HL-60/S4 treated with phorbol 12-myristate 13-acetate at 8.2 ng/mL for 4 days and 3 days (cell line): Measurements from ENCODE around the gene B3GLCT.
"Not testable (repeated sequence)": the region's sequence is repeated elsewhere in the genome, so short reads cannot be mapped to it uniquely, and the experiment has no call there.

Experiments used
- in situ Hi-C: fragments of 300-500 bp; cut with MboI; formaldehyde crosslinking; loops from 2 replicates; pipeline ENCODE4 v1.15.0; 2022; ENCODE audit warnings: low sequenced_read_pairs

Gene B3GLCT

DNA sequence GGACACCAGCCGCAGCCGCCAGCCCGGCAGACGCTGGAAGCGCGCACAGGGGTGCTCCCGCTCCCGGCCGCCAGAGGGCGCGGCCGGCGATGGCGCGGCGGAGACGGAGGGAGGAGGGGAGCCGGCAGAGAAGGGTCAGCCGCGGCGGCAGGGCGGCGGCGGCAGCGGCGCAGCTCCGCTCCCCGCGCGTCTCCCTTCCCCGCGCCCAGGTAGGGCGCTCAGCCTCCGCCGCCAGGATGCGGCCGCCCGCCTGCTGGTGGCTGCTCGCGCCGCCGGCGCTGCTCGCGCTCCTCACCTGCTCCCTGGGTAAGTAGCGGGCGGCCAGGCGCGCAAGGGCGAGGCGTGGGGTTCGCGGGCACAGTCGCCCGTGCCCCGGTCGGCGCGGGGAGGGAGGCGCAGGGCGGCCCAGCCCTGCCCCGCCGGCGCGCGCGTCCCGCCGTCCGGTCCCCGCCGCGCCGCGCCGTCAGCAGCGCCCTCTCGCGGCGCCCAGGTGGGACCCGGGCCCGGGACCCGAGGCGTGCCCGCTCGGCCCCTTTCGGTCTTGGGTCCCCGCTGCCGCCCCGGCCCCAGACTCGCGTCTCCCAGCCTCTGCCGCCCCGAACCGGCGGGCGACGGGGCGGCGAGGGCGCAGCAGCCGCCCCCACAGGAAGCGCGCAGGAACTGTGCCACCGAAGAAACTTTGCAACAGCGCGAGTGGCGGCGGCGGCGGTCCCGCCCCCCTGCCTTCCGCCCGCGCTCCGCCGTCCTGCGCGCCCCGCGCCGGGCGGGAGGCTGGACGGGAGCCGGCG, at the start of gene B3GLCT:
B3GLCT (plus strand) TSS at position 127 of the 788 bp plus-strand sequence; CDS start at position 237, 110 bp downstream.
- in situ Hi-C loops, result no loop called here

DNA sequence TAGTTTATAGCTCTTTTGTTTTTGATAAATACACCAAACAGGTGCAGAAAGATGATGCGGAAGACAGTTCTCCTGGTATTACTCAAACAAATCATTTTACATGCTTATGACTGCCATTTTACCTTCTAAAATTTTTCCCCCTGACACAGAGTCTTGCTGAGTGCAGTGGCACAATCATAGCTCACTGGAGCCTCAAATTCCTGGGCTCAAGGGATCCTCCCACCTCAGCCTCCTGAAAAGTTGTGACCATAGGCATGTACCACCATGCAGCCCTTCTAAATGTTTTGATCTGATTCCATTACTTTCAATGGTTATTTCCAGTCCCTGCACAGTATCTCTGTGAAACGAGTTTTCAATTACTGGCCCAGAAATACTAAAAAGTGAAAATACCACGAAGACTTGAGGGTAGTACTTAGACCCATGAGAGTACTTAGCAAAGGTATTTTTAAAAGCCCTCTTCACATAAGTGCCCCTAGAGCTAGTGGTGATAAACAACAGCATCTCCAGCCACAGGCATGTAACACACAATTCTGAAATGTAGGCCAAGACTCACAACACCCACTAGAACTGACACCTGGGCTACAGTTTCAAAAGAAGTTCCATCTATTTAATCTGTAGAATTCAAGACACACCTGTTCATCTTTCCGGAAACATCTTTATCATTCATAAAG, 49.3 kb upstream of the B3GLCT start:
- in situ Hi-C loops, result no loop called here

DNA sequence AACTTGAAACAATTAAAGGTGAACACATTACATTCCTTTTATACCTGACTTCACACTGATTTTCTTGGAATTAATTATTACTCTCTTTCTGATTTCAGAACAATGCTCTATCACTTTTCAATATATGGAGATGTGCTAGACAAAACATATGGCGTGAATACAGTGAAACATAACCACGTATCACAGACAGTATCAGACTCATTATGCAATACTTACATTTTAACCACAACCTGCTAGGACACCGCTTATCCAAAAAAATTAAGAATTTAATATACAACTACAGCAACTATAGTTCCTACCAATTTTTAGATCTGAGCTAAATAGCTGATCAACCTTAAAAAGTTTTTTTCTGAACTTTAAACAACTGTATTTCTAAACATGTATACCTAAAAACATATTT, 47.9 kb upstream of the B3GLCT start:
- in situ Hi-C loops, result no loop called here

DNA sequence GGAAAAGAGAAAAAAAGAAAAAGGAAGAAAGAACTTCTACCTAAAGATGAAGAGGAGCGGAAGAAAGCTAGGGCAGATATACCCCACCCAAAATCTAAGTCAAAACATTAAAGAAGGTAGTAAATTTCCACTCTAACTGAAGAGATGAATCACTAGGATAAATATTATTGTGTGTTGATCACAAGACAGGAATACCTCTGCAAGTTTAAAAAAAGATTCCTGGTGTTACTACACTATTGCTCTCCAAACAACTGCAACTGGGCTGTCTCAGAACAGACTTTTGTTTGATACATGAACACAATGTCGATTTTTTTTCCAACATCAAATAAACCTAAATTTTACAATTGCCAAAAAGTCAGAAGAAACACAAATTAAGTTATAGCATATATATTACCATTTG, 44.8 kb upstream of the B3GLCT start:
- in situ Hi-C loops, result no loop called here

DNA sequence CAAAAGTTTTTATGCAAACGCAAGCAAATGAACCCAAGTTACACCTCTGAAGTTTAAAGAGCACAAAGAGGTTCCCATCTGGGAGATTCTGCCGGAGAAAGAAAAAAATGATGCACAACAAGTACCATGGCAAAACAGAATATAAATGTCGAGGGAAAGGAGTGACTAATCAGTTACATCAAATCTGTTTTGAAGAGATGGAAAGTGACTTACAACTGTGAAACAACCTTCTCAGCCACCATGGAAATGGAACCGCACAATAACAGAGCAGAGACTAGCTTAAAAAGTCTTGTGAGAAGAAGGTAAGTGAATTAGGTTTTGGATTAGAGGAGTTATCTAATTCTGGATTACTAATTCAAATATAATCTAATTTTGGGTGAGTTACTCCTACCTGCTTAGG, 40.5 kb upstream of the B3GLCT start:
- in situ Hi-C loops, result no loop called here

DNA sequence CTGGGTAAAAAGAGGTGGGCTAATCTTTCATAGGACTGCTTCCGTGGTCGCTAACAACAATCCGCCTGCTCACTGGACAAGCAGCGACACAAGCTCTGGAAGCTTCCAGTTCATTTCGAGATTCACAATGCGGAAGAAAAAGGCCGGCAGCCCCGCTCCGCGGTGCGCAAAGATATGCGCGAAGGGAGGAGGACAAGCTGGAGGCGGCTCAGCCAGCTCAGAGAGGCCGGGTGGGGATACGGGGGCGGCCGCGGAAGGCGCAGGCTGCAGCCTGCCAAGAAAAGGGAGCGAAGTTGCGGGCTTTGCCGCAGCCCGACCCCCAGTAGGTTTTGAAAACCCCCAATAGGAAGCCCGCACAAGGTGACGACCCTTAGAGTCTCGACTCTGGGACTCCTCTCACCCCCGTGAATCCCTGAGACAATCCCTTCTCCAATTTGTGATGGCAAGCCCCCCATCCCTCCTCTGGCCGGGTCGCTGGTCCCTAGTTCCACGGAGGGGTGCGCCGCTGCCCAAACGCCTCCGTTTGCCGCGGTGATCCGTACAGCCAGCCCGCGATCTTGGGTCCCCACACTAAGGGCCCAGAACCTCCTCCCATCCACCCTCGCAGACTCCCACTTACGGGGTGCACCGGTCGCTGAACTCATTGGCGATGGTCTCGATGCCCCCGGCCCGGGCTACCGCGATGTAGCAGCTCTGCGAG, 38.8 kb upstream of the B3GLCT start:
- in situ Hi-C loops, result no loop called here

DNA sequence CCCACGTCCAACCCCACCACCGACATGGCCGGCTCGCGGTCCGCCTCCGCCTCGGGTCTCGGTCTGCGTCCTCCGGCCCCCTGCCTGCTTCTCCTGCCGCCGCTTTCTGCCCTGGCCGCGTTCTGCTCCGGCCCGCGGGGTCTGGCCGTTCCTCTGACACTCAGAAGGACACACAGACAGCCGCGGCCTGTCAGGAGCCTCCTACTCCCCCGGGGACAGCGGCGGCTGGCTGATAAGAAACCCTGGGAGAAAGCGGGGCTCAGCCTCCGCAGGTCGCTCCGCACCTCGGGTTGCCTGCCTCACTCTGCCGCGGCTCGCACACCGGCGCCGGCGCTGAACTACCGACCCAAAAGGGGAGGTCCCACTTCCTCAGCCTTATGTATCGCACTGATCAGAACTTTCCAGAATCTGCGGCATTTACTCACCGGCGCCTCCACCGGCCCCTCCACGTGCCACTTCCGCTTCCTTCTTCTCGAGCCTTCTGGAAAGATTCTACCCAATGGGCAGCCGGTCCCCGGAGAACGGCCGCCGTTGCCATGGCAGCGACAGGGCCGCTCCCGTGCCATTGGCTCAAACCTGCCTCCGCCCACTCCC, 38.1 kb upstream of the B3GLCT start, which contains the start of gene HSPH1:
HSPH1 (minus strand) TSS at position 348 of the 594 bp plus-strand sequence; CDS start at position 26, 322 bp downstream.
- in situ Hi-C loops, result no loop called here

DNA sequence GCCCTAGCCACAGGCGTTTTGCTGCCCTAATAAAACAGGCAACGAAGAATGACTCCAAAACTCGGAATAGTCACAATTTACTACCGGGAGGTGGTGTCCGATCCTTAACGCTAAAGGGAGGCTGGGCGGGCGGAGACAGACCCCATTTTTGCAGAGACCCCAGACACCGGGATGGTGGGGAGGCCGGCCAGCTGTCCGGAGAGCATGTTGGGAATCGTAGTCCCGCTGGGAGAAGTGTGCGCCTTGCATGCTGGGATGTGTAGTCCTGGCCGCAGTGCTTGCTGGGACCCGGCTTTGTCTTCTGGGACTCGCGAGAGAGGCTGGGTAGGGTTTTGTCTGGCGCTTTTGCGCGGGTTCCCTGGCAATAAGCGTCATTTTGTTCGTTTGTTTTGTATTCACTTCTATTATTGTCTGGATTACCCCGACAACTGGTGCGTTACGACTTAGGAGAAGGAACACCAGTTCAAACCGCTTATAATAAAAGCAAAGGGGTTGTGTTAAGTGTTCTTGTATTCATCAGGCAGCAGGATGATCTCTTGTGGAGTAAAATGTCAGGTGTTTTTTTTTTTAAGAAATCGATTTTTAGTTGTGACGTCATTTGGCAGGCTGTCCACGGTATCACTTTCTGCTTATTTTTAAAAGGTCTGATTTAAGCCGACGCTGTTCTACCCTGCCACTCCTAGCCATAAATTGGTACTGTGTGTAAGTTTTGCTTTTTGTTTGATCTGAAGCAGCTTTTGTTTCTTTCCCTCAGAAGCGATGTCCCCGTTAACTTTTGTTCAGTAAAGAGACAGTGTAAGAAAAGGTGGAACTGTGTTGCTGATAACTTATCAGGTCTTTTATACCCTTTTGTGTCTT, 37.4 kb upstream of the B3GLCT start:
- in situ Hi-C loops, result no loop called here

DNA sequence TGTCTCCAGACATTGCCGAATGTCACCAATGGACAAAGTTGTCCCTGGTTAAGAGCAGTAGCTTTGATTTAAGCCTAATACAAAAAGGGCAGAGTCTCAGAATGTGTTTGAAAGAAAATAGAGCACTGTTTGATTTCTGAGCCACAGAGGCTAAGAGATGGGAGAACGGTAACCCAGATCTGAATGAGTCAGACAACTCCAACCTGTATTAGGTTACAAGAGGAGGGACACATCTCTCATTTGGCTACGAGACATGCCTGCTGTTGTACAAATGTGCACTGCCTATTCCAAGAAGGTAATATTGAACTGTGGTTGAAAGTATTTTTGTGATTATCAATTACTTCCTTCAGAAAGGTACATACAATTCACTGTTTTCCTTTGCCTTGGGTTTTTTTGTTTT, 33.2 kb upstream of the B3GLCT start:
- in situ Hi-C loops, result no loop called here

DNA sequence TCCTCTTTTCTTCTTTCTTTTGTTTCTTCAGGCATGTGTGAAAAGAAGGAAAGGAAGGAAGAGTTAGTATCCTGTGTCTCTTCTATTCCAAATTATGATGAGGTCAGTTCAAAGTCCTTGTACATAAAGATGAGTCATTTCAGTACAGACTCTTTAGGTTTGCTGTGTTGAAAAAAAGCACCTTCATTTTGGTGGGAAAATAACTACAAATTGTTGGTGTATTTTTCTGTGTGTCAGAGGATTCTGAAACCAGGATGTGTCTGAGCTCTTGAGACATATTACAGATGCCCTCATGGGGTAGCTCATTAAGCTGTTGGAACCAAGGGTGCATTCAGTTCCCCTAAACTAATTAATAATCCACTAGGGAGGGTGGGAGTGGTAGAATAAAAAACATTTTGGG, 32.3 kb upstream of the B3GLCT start:
- in situ Hi-C loops, result no loop called here

DNA sequence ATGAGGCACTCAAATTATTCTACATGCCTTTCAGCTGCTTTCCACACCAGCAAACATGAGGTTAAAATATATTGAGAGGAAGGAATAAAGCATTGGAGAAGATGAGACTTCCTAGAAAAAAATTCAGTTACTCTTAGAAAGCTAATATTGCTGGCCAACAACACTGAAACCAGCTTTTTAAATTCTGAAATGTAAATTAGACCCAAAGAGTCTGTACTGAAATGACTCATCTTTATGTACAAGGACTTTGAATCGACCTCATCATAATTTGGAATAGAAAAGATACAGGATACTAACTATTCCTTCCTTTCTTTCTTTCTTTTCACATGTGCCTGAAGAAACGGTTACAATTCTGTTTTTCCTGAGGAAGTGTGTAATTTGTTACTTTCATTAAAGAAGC, 31.6 kb upstream of the B3GLCT start:
- in situ Hi-C loops, result no loop called here

DNA sequence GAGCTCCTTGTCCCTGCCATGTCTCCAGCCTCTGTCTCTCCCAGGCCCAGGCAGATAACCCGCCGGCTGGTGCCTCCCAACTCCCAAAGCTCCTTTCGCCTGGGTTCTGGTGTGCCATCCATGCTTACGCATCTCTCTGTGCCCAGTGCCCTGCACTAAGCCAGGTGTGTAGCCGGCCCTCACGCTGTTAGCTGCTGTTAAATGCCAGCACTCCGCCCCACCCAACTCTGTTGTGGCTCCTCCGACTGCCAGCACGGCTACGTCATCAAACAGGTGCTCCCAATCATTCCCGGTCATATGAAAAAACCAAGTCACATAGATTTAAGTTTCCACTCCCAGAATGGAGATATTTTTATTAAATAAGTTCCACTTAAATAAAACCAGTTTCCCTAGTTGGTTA, 31.0 kb upstream of the B3GLCT start:
- in situ Hi-C loops, result no loop called here

DNA sequence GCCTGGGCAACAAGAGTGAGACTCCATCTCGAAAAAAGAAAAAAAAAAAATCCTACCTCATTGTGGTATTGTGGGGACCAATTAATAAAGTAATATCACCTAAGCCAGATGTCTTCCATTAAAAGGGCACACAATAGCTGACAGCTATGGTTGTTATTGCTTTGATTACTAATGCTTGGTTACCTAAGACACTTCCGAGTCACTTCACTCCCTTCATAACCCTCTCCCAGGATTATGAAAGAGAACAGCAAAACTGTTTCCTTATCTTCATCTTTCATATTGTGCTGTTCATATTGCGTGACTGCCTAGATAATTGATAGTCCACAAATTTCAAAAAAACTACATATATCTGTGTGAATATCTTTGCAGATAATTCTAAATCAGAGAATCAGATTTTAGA, 27.8 kb upstream of the B3GLCT start:
- in situ Hi-C loops, result no loop called here

DNA sequence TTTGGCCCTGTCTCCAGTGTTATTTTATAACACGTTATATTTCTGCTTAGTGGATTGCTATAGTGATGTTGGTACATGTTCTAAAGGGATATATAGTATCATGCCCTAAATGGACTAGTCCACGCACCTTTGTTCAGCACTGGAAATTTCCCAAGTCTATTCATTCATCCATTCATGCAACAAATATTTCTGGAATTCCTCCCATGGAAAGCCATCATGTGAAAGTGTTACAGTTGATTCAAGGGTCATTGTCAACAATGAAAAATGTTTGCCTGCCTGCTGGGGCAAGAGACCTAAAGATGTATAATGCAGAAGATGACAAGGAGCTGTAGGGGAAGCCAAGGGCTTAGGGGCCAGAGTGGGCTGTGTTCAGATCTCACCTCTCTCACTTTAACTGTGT, 27.2 kb upstream of the B3GLCT start:
- in situ Hi-C loops, result no loop called here

DNA sequence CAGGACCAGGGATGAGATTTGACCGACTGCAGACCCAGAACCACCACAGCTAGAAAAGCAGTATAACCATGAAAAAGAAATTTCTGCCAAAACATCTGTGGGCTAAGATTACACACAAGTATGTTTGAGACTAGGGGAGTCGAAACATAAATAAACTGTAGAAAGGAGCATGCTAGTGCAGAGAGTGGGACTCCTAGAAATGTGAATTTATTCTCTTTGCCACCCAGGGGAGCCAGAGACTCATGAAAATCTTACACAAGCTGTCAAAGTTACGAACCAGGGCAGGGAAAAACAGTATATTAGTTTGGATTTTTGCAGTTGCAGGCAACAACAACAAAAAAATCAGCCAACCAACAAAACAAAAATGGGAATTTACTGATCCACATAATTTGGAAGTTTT, 25.8 kb upstream of the B3GLCT start:
- in situ Hi-C loops, result no loop called here

DNA sequence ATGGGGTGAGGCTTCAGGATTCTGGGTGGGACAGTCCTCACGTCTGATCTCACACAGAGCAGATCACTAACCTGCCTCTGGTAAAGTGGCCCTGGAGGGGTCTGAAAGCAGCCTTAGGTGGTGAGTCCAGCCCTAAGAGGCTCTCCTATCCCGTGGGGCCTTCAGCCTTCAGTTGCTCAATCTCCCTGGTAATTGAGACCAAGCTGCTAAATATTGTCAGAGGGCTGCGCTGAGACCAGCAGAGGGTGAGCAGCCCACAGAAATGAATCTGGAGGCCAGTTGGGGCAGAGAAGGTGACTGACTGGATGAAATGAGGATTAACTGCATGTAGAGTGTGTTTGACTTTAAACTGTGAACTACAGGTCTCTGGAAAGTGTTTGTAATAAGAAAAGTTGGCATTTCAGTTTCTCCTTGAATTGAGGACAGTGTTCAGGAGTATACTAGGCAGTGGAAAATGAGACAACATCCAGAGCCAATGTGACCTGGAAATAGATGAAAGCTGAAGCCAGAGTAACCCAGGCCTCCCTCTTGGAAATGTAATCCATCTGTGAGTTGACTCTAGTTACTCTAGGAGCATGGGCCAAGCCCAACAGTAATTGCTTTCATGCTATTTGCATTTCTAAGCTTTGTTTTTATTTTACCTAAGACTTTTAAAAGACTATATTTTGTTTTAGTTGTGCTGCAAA, 23.8 kb upstream of the B3GLCT start:
- in situ Hi-C loops, result no loop called here

DNA sequence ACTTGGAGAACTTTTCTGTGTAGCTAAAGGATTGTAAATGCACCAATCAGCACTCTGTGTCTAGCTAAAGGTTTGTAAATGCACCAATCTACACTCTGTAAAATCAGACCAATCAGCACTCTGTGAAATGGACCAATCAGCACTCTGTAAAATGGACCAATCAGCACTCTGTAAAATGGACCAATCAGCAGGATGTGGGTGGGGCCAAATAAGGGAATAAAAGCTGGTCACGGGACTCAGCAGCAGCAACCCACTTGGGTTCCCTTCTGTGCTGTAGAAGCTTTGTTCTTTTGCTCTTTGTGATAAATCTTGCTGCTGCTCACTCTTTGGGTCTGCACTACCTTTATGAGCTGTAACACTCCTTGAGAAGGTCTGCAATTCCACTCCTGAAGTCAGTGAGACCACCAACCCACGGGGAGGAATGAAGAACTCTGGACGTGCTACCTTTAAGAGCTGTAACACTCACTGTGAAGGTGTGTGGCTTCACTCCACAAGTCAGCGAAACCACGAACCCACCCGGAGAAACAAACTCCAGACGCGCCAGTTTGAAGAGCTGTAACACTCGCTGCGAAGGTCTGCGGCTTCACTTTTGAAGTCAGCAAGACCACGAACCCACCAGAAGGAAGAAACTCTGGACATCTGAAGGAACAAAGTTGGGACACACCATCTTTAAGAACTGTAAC, 21.8 kb upstream of the B3GLCT start:
- in situ Hi-C loops, result not testable (repeated sequence)

DNA sequence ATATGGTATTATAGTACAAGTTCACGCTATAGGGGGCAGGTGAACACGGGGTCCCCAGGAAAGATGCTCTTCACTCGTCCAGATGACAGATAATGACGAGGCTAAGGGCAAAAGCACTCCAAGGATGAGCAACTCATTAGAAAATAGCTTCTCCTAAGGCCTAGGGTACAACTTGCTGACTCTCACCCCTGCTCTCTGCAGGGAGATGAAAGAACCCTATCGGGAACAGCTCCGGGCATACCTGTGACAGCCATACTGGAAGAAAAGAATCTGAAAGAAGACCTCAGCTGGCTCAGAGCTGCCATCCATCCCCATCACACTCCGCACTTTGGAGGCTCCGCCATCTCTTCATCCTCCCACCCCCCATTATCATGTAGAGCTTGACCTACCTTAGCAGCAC, 20.5 kb upstream of the B3GLCT start:
- in situ Hi-C loops, result no loop called here

DNA sequence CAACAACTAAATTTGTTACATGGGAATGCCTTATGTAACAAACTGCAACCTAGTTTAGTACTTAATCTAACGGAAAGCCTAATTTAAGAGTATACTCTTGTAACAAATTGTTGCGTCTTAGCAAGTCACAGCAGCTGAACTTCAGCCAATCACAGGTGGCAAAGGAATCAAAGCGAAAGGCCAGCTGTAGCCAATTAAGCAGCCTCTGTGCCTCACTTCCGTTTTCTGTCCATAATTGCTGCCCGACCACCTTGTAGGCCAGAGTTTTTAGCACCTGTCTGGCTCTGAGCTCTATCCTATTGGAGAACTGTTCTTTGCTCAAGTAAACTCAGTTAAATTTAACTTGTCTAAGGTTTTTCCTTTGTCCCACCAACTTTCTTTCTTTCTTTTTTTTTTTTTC, 20.0 kb upstream of the B3GLCT start:
- in situ Hi-C loops, result no loop called here
